Activated CD4-positive, alpha-beta T cell treated with anti-CD3 and anti-CD28 coated beads for 4 hours (primary cell): ENCODE results near the gene SOS2.
"Not testable (repeated sequence)": the region's sequence is repeated elsewhere in the genome, so short reads cannot be mapped to it uniquely, and the experiment has no call there.

Experiments
- DNase-seq, 2 donors: peaks; one replicate each; pipeline ENCODE4 v3.0.0-alpha.2; 2020

The SOS2 gene

DNA sequence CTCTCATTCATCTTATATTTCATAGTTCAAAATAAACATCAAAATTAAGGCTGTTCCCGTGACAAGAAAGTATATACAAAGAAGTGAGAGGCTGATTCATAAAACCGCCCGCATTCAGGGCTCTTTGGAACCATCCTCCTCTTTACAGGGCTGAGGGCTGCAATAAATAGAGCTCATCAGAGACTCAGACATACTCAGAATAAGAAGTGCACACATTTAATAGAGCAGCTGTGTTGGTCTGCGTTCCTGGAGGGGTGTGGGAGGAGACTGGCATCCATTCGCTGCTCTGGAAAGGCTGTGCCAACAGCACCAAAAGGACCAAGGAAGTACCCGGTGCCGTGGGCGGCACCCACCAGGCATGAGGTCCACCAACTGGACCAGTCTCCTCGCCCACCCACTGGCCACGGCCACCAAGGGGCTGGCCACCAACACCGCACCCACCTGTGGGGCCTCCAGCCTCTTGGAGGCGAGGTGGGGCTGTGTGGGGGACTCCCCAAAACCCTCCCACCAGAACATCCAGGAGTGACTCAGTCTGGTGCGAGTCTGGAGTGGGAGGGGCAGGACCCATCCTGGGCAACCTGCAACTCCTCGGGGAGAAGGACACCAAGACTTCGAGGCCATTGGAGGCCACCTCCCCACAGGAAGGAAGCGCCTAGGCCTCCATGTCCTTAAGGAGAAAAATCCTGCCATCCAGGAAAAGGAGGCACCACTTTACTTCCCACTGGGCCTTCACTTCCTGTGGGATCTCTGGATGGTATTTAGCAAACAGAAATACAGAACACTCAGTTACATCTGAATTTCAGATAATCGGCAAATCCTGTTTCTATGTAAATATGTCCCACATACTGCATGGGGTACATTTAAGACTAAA lies 147.7 kb downstream of the SOS2 start:
- DNase-seq: peak; percentile 60 to 64

DNA sequence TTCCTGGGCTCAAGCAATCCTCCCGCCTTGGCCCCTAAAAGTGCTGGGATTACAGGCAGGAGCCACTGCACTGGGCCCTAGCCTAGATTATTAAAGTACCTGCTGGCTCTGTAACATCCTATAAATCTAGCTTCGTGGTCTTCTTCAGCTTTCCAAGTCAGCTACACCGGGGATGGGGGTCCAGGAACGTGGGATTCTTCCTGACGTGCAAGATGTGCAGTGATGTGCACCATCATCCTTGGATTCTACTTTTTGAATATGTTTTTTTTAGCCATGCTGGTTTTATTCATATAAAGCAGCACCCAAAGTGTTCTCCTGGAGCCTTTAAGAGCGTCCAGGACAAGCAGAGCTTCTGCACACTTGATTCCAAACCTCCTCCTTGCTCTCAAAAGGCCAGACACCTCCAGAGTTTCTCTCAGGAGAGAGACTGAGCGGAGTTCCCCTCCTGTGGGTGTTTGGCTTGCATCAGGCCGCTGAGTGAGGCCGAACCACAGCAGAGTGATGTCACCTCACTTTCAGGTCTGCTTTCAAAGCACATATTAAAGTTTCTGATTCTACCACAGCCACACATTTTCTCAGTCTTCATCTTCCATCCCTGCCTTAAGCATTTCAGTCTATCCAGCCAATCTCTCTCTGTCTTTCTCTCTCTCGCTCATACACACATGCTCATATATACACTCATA lies 148.5 kb downstream of the SOS2 start:
- peak; percentile 79 to 83 for DNase-seq

DNA sequence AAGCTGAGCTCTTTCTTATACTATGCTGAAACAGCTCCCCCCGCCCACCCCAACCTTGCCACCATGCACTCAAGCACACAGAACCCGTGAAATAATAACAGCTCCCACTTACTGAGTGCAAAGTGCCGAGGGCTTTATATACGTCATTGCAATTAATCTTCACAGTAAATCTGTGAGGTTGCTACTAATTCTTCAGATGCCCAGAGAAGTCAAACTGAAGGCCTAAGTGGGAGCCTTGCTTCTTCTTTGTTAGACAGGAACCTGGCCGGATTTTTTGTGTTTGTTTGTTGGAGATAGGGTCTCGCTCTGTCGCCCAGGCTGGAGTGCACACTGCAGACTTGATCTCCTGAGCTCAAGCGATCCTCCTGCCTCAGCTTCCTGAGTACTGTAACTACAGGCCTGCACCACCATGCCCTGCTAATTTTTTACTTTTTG lies 149.1 kb downstream of the SOS2 start:
- peak; percentile 48 to 58 for DNase-seq

DNA sequence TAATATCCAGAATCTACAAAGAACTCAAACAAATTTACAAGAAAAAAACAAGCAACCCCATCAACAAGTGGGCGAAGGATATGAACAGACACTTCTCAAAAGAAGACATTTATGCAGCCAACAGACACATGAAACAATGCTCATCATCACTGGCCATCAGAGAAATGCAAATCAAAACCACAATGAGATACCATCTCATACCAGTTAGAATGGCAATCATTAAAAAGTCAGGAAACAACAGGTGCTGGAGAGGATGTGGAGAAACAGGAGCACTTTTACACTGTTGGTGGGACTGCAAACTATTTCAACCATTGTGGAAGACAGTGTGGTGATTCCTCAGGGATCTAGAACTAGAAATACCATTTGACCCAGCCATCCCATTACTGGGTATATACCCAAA lies 152.3 kb downstream of the SOS2 start:
- not testable (repeated sequence) for DNase-seq

DNA sequence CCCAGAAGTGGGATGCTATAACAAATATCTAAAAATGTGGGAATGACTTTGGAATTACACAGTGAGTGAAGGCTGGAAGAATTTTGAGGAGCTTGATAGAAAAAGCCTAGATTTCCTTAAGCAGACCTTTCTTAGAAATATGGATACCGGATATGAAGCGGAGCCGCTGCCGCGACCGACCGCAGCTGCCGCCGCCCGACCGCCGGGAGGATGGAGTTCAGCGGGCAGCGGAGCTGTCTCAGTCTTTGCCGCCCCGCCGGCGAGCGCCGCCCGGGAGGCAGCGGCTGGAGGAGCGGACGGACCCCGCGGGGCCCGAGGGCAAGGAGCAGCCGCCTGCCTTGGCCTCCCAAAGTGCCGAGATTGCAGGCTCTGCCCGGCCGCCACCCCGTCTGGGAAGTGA lies 157.7 kb downstream of the SOS2 start:
- DNase-seq: not testable (repeated sequence)

DNA sequence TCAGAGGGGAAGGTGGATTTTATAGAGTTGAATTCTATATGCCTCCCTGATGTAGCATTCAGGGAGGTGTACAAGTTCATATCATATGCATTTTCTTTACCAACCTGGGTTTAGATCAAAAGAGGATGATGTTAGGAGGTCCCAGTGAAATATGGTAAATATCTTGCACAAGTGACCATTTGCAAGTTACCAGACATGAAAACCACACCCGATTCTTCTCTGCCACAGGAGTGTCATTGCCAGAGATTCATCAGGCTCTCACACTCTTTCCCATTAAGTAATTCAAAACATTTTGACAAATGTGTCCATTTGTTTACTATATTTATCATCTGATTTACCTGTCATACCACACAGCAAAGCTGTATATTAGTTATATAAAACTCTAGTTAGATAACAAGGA lies 159.0 kb downstream of the SOS2 start:
- no peak for DNase-seq

DNA sequence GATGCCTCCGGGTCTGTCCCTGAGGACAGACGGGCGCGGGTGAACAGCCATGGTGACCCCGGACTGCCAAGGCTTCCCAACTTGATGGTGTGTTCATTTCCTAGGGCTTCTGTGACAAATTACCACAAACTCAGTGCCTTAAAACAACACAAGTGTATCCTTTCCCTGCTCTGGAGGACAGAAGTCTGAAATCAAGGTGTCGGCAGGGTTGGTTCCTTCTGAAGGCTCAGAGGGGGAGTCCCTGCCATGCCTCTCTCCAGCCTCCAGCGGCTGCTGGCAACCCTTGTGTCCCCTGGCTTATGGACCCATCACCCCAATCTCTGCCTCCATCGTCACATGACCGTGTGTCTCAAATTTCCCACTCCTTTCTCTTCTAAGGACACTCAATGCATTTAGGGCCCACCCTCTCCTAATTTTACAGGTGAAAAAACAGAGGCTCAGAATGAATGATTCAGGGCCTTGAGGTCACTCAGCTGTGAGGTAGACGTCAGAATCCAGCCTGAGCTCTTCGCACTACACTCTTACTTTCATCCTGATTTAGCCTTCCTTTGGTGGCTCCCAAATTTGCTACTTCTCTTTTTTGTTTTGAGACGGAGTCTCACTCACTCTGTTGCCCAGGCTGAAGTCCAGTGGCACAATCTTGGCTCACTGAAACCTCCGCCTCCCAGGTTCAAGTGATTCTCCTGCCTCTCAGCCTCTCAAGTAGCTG lies 160.4 kb downstream of the SOS2 start:
- DNase-seq: no peak

DNA sequence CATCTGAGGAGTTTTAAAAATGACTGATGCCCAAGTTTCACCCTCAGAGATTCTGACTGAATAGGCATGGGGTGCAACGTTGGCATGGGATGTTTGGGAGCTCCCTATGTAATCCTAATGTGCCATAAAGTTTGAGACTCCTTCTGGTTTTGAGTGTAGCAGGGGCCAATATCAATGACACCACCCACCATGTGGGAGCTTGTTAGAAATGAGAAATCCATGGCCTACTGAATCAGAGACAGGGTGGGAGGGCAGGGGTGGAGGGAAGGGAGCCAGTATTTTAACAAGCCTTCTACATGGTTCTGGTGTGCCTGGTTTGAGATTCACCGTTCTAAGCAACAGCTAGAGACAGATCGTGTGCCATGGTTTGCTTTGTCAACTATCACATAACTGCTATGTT lies 161.1 kb downstream of the SOS2 start:
- DNase-seq: no peak

DNA sequence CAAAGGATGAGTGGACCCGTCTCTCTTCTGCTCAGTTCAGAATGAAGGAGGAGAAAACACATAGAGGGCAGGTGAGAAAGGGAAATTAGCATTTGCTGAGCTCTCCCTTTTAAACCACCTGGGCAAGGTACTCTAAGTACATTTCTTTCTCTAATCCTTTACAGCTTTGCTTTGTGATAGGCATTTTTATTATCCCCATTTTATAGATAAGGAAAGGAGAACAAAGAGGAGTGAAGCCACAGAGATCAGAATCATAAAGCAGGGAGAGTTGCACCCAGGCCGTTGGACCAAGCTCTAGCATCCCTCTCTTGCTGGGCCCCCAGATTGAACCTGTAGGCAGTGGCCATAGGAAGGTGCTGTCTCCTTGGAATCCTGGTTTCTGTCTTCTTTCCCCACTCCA lies 162.1 kb downstream of the SOS2 start:
- no peak for DNase-seq

DNA sequence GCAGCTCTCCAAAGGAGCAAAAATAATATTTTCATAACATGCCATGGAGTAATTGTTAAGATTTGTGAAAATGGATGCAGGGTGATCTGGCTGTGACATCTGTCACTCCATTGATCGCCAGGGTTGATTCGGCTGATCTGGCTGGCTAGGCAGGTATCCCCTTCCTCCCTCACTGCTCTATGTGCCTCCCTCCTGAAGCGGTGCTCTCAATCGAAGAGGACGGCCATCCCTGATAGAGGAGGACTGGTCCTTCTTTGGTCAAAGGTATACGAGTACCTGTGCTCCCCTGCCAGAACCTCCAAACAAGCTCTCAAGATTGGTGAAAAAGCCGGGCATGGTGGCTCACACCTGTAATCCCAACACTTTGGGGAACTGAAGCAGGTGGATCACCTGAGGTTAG lies 162.9 kb downstream of the SOS2 start:
- DNase-seq: no peak

DNA sequence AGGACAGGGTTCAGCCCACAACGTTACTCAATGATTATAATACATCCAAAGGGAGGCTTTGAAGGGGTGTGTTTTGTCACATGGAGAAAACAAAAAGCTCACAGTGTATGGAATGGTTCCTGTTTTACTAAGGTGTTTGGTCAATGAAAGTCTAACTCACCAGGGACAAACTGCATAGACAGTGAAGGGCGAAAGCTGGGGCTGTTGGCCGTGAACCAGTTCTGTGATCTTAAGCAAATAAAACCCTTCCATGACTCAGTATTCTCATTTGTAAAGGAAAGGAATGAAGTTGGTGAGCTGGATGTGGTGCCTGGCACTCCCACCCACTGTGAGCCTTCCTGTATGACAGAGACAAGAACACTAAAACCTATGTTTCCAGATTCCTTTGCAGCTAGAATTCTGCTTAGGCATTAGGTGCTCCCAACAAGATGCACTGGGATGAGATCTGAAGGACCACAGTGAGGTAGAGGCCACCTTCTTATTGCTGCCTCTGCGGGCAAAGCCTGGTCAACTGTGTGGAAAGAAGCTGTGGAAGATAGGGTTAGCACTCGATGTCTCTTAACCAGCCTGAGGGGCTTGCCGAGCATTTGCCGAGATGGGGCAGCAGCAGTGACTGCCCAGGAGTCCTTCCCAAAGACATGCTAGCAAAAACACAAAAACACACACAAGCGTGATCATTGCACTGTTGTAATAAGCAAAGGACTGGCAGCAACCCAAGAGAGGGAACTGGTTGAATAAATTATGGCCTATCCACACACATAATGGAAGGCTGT lies 163.5 kb downstream of the SOS2 start:
- no peak for DNase-seq
